Measurements from ENCODE around the gene JMJD1C.
"Not testable (repeated sequence)": the region's sequence is repeated elsewhere in the genome, so short reads cannot be mapped to it uniquely, and the experiment has no call there.

JMJD1C gene

DNA sequence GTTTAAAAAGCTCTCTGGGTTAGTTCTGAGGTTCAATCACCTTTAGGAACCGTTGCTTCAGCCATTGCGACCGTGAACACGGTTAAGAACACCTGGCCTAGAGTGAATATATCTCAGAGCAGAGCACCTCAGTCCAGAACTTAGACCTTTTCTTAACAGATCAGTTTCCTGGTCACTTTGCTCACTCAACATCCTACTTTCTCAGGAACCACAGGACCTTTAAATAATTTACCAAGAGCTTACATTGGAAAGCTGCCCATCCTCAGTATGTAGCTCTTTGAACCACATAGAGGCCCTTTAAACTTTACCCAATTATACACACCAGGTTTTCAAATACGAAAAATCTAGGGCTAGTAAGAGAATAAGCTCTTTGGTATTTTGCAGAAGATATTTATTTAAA lies 179.4 kb downstream of the JMJD1C start:
- DNase-seq (ENCODE audit: low read depth), result no peak

DNA sequence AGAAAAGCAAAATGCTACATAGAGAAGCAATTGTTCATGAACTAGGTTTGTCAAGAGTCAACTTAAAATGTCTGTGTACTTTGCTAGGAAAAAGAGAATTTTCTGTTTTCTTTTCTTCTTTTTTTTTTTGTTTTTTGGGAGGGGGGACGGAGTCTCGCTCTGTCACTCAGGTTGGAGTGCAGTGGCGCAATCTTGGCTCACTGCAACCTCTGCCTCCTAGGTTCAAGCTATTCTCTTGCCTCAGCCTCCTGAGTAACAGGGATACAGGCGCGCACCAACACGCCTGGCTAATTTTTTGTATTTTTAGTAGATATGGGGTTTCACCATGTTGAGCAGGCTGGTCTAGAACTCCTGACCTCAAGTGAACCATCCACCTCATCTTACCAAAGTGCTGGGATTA lies 181.9 kb downstream of the JMJD1C start:
- not testable (repeated sequence) for DNase-seq (ENCODE audit: low read depth)

DNA sequence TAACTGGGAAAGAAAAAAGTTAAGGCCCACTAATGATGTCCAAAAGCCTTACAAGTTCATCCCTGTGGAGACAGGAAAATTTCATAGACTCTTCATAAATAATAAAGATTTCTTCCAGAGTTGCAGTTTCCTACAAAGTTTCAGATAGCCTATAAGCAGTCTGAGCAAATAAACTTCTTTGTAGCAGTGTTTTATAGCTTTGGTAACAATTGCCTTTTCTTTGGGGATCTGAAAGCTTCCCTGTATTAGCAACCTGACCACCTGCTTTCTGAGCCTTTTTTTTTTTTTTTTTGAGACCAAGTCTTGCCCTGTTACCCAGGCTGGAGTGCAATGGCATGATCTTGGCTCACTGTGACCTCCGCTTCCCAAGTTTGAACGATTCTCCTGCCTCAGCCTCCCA lies 182.7 kb downstream of the JMJD1C start:
- no peak for DNase-seq (ENCODE audit: low read depth)

DNA sequence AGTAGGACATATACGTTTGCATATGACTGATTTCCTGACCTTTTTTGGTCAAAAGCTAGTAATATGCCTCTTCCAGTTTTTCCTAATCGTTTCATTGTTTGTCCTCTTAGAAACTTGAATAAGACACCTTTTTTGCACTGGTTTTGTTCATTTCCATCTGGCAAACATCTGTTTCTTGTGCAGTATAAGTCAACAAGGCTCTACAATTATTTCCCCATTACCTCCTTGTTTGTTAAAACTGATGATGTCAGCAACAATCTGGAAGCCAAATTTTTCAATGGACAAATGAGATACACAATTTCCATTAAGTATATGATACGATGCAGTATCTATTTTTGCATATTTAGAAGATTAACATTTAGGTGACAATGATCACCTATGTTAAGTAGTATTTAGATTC lies 183.8 kb downstream of the JMJD1C start:
- no peak for DNase-seq (ENCODE audit: low read depth)

DNA sequence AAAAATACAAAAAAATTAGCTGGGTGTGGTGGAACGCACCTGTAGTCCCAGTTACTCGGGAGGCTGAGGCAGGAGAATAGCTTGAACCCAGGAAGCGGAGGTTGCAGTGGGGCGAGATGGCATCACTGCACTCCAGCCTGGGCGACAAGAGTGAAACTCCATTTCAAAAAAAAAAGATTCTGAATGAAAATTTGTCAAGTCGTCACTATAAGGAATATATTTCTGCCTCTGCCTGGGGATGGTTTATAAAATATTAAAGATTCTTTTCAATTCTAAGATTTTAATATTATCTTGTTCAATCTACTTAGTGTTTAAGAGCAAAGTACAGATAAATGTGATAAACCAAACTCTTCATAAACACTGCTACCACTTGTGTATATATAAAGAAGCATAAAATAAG lies 185.4 kb downstream of the JMJD1C start:
- DNase-seq (ENCODE audit: low read depth), result no peak

DNA sequence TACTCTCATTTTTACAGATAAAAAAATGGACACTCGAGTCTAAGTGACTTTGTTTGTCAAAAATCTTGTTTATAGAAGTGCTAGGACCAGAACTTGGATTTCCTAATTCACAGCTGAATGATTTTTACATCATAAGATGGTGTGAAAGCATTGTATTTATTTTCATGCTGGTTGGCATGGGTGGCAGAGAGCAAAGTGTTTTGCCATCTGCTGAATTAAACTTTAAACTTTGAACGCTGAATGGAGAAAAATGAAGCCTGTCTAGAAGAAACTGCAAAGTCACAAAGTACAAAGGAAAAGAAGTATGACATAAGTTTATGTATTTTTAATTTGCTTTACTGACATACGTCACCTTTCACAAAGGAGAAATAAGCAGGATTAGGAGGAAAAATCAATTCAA lies 190.7 kb downstream of the JMJD1C start:
- DNase-seq (ENCODE audit: low read depth), result no peak

DNA sequence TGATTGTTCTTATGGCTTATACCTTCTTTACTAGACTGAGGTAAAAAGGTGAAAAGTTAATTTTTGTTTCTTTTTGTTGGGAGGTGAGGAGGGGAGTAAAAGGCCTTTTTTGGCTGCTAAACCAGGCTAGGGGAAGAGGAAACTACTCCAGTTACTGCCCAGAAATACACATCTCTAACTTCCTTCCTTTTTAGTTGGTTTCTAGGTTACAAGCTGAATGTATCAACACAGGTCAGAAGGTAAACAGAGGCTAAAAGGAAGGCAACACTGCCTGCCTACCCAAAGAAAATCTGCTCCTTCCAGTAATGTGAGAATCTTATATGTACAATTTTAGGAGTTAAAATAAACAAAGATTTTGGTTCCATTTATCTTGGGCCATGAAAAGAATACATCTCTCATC lies 192.2 kb downstream of the JMJD1C start:
- no peak for DNase-seq (ENCODE audit: low read depth)

DNA sequence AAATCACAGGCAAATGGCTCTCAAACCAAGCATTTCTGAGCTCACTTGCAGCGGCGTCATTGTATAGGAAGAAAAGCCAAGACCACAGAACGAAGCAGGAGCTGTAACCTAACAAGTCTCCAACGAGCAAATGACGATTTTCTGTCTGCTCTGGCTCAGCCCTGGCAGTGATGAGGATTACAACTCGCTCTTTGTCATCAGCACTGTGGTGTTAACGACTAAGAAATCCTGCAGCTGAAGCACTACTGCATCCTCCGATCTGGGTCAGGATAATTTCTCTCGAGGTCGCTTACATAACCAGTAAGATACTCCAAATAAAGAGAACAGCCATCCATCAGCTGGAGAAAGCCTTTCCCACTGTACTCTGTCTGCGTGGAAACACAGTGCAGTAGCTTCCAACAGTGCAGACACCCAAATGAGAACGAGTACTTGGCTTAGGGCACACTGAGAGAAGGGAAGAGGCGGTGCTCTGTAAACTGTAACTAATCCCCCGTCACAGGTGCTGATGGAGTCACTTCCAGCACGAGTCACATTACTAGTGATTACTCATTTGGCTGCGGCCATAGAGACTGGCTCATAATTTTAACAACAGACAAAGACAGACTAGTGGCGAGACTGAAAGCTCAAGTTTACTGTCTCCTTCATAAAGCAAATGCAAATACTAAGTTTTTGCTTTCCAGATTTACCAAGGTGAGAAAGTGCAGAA lies 196.8 kb downstream of the JMJD1C start:
- DNase-seq (ENCODE audit: low read depth), result peak; percentile 34

DNA sequence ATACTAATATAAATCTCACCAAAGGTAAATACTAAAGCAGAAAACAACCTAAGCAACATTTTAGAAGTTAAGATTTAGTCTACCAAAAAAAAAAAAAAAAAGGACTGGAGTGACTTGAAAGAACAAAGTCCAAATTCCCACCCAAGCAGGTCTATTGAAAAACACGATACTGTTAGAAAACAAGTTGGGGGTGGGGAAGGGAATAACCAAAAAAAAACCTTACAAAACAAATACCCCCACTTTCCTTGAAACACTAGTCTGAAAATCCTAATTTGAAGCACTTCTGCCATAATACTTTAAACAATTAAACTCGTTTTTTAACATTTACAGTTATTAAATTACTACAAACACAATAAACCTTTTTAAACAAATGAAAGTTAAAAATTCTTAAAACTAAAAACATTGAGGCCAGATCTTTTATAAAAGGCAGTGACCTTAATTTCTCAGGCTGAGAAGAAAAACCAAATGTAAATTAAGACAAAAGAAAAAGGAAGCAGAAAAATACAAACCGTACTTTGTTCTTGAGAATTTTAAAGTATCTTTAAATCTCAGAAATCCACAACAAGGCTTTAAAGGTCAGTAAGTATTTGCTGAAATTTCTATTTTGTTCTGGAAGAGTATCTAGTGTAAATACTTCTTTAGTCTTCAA lies 197.5 kb downstream of the JMJD1C start:
- no peak for DNase-seq (ENCODE audit: low read depth)

DNA sequence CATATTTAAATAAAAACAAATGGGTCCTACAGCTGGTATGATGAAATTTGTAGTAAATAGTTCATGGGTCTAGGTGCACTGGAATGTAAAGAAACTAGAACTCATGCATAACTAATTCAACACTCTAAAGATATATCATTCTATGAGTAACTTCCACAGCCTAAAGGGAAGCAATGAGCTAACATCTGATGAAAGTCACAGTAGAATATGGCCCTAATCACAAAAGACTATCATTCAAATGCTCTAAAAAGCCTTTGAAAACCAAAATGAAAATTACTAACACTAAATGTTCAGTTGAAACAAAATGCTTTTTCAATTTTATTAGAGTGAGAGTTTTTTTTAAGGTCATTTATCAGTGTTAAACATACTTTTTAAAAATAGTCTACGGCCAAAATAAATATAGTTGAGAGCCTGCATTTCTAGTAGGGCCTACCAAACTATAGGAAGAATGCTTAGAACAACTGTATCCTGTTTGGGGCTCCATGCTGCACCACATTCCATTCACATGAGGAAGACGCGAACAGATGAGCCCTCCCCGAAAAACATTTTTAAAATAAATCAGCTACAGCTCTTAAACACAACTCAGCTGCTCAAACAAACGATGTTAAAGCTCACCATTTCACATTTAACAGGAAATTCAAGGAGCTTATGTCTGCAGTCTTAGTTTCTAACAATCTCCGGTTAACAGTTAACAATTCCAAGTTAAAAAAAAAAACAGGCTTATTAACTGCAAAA lies 198.2 kb downstream of the JMJD1C start:
- peak; percentile 24 for DNase-seq (ENCODE audit: low read depth)

DNA sequence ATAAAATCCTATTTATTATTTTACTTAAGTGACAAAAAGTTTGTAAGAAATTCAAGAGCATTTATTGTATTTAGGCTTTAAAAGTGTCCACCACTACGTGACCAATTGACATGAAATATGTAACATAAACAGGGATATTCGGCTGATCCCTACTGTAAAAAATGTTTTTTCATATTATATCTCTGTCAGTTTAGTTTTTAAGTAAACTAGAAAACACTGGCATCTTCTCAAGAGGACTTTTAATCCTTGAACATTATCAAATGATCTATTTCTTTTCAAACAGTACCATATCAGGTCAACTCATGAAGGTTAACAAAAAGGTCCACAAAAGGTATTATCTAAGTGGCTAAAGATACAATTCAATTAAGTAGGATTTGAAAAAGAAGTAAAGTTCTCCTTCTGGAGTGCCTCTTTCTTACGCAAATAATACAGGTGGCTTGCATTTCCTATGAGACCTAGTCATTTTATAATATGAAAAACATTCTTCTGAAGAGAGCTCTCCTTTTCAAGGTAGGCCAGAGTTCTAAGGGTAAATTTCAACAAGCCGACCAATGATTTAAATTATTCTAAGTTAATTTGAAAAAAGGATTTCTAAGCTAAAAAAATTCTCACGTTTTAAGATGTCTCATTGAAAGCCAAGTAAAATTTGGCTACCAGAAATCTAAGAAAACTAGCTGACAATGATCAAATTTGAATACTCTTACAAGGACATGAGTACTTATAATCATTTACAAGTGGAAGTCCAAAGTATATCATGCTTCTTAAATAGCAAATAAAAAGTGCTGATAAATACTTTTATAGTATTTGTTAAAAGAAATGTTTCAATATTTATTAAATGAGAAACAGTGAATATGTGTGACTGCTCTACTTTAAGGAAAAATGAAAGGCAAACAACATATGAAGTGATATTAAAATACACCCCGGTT lies 199.1 kb downstream of the JMJD1C start:
- no peak for DNase-seq (ENCODE audit: low read depth)

DNA sequence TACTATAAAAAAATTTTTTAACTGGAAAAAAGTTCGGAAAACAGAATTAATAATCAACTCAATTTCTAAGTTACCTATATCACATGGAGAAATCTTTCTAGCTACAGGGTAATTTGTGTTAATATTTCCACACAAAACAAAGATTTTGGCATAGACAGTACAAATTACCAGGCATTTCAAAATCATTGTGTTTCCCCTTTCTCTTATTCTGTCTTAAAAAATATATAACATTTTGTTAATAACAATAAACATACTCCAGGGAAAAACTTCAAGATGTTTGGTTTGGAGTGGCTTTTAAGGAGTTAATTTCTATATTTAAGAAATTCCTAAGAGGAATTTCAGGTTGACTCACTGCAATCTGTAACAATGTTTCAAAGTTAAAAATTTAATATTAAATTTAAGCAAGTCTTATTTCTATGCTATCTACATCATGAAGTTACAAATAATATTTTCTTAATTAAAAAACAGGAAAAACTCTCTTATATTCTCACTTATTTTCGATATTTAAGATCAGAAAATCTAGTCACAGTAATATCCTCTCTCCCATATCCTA lies 200.0 kb downstream of the JMJD1C start:
- no peak for DNase-seq (ENCODE audit: low read depth)

DNA sequence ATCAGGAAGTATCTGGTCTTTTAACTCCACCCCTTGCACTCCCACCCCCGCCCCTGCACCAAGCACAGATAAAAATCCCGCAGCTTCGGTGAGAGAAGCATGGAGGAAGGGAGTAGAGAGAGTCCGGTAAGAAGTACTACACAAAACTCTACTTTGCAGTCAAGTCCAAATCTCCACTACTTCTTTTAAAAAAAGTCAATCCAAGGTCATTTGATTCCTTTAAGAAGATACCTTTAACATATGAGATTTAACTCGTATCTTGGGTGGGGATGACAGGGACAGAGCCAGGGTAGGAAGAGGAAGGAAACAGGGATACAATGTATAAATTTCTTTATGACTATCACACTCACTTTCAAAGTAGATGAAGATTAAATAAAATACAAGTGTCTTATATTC lies 200.6 kb downstream of the JMJD1C start:
- DNase-seq (ENCODE audit: low read depth), result peak; percentile 26

DNA sequence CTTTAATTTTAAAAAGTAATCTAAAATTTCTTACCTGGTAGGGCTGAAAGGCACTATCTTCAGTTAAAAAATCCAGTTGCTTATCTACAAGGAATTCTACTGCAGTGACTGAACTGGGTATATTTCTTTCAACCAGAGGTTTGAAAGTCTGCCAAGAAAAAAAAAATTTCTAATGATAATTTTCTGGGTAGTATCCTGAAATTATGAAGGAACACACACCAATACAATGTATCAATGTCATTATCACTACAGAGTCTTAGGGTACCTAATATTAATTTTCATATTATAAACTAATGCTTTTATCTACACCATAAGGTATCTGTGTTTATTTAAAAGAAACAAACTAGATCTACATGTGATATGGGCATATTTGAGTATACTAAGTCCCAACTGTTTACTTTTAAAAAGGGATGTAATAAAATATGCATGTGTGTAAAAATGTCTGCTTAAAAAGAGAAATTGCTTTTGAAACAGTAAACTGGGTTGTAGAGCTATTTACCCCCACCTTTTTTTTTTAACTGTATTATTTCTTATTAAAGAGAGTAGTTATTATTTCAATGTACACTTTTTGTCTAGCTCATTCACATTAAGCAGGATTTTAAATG lies 201.1 kb downstream of the JMJD1C start:
- DNase-seq (ENCODE audit: low read depth), result no peak

DNA sequence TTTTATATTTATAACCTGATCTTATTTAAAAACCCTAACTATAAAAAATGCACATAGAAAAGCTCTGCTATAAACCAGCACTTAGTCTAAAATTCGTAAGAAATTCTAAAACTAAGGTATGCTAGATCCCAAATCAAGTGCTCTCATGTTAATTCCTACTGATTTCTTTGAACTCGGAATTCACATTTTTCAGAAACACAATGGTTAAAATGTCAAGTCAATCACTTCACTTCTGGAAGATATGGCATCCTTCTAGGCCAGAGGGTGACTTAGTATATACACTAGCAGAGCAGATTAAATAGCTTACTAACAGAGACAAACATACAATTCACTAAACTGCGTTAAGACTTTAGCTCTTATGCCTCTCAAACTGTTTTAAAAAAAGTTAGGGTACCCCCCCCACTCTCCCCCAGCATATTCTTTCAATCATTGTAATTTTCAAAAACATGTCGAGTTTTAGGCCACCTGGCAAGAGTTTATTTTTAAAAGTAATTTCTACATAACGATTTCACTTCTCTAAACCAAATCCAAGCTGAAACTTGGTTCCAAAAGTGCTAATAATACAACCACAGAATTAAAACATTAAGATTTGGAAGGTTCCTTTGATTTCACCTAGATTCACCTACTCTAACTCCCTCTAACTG lies 203.2 kb downstream of the JMJD1C start:
- DNase-seq (ENCODE audit: low read depth), result no peak

DNA sequence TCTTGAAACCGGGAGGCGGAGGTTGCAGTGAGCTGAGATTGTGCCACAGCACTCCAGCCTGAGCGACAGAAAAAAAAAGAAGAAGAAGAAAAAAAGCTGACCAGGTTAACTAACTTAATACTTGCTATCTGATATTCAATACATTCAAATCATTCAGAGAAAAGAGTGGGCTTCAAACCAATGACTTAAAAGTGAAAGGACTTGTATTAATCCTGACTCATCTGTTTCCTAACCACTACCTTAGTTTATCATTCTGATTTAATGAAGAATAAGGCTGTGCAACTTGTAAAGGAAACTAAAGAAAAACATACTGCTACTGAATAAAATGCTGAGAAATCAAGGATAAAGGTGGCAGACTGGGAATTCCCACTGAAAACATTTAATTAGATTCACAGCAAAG lies 204.3 kb downstream of the JMJD1C start:
- no peak for DNase-seq (ENCODE audit: low read depth)

DNA sequence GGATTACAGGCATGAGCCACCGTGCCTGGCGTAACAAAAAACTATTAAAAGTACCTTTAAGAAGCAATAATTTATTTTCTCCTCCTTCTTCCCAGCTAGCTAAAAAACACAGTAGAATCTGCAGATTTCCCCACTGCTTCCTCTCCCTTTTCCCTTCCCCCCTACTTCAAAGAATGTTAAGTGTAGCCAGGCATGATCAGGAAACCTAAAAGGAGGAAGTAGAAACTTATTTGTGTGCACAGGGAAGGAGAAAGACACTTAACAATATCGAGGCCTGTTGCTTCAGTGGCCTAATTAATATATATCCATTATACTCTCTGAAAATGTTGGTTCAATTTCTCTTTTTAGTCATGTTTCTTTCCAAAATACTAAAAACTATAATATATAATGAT lies 204.9 kb downstream of the JMJD1C start:
- no peak for DNase-seq (ENCODE audit: low read depth)

DNA sequence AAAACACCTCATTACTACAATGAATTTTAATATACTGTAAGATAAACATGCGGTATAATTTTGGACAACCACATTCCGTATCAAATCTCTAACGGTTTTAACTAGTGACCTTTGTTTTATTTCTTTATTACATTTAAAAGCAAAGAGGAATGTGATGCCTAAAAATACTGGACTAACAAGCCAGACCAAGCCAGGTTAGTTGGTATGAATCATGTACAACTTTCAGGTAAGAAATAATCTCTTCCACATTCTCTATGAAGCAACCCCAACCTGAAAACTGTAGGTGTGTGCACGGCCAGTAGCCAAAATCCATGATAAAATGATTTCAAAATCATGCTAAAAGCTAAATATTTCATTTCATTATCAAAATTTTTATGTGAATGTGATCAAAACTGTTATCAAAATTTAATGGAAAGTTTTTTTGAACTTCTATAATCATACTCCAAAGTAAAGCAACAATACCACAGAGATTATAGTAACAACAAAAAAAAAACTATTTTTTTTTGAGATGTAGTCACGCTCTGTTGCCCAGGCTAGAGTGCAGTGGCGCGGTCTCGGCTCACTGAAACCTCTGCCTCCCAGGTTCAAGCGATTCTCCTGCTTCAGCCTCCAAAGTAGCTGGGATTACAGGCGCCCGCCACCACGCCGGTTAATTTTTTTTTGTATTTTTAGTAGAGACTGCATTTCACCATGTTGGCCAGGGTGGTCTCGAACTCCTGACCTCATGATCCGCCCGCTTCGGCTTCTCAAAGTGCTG lies 205.5 kb downstream of the JMJD1C start:
- DNase-seq (ENCODE audit: low read depth), result no peak

DNA sequence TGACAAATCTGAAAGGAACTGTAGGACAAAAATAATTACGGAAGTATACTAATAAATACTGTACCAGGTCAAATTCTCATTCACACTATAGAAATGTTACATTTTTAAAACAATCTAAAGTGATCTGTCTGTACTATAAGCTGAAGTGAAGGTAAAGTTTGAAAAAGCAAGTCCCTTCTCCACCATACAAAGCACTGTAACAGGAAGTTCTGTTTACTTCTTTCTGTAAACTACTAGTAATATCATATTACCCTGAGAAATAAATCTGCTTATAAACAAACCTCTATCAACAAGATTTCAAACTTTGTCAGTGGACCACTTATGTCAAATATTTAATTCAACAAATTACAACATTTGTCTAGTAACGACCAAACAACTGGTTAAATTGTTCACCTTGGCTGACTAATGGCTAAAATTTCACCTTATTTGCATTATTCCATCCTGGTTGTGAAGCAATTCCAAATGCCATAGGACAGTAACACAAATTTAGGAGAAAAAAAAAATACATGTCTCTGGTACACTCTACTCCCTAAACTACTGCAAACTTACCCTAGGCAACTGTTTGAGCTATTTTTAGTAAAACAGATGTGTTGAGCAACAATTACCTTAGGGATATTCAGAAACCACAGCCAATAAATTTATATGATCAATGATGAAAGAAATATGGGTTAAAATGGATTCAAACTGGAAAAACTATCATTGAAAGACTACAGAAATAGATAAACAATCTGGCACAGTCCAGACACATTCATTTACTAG lies 206.7 kb downstream of the JMJD1C start:
- no peak for DNase-seq (ENCODE audit: low read depth)

DNA sequence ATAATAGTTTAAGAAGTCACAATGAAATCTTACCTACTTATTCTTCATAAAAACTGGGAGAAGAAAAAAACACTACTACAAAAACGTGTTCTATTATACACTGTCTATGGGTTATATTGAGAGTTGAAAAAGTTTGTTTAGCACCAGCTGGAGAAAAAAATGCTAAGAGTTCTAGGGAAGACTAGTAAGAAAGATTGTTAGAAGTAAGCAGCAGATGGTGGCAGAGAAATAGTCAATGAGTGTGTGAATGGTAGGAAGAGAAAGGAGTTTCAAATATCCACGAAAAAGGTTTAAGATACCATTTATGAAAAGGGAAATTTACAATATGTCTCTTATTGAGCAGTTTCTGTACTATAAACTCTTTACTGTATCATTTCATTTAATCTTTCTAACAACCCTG lies 208.0 kb downstream of the JMJD1C start:
- DNase-seq (ENCODE audit: low read depth), result no peak

Data from CMK (cell line).